Keratinocyte (primary cell): ENCODE results near the gene LRRC2. TPM values are rescaled to one million over a fixed set of nuclear protein-coding genes. Genes with fewer than 3 reads are reported as not detected.

Source experiments
- DNase-seq: peaks from one replicate; pipeline ENCODE4 v3.0.0-alpha.2; 2011; ENCODE audit warnings: low read depth, missing footprints, low spot score
- FAIRE-seq: peaks from 2 replicates; lab custom pipeline; 2011; peaks lifted over from hg19 to GRCh38; lab: Jason Lieb, UNC
- H2AFZ ChIP-seq: 2 replicates; pipeline ENCODE4 v1.6.0; 2012; ENCODE audit warnings: low read length, control low read depth, inconsistent platforms; ENCODE audit not compliant: control insufficient read depth
- H3K27ac ChIP-seq: 2 replicates; pipeline ENCODE4 v1.5.1; 2011; ENCODE audit warnings: low read length; ENCODE audit not compliant: control insufficient read depth, insufficient read depth
- H3K27me3 ChIP-seq: 3 replicates; pipeline ENCODE4 v1.6.0; 2011; ENCODE audit warnings: low read length; ENCODE audit not compliant: control insufficient read depth, insufficient read depth; ENCODE audit errors: extremely low read depth
- H3K36me3 ChIP-seq, 2 experiments: 2 replicates in 1 of 2; 3 replicates in 1 of 2; pipeline ENCODE4 v1.5.1; 2011; ENCODE audit warnings: low read length in 2 of 2, mild to moderate bottlenecking in 1 of 2; ENCODE audit not compliant: control insufficient read depth in 2 of 2, insufficient read depth in 2 of 2; ENCODE audit errors: extremely low read depth in 1 of 2
- H3K4me1 ChIP-seq: 3 replicates; pipeline ENCODE4 v1.5.1; 2011; ENCODE audit warnings: low read length; ENCODE audit not compliant: control insufficient read depth, insufficient read depth; ENCODE audit errors: extremely low read depth
- H3K4me2 ChIP-seq: 3 replicates; pipeline ENCODE4 v1.6.0; 2011; ENCODE audit warnings: low read depth, low read length; ENCODE audit not compliant: control insufficient read depth, insufficient read depth; ENCODE audit errors: extremely low read depth
- H3K4me3 ChIP-seq, 3 experiments: fragments of 200-600 bp in 1 of 3; sonication (generic) in 1 of 3; 2 replicates in 2 of 3; 3 replicates in 1 of 3; pipeline ENCODE4 v1.5.1; 2011 to 2016; ENCODE audit warnings: low read length in 3 of 3, mild to moderate bottlenecking in 3 of 3, control low read depth in 2 of 3, inconsistent platforms in 1 of 3, low read depth in 1 of 3, mixed read lengths in 1 of 3, mixed run types in 1 of 3, moderate library complexity in 1 of 3; ENCODE audit not compliant: control insufficient read depth in 2 of 3, insufficient read depth in 2 of 3; ENCODE audit errors: extremely low read depth in 1 of 3
- H3K79me2 ChIP-seq: 2 replicates; pipeline ENCODE4 v1.6.0; 2012; ENCODE audit warnings: low read length; ENCODE audit not compliant: control insufficient read depth, insufficient read depth
- H3K9ac ChIP-seq: 3 replicates; pipeline ENCODE4 v1.6.0; 2011; ENCODE audit warnings: low read length; ENCODE audit not compliant: control insufficient read depth, insufficient read depth; ENCODE audit errors: extremely low read depth
- H3K9me1 ChIP-seq: 3 replicates; pipeline ENCODE4 v1.6.0; 2011; ENCODE audit warnings: low read length; ENCODE audit not compliant: control insufficient read depth, insufficient read depth; ENCODE audit errors: extremely low read depth
- H3K9me3 ChIP-seq: 2 replicates; pipeline ENCODE4 v1.5.1; 2012; ENCODE audit warnings: low read depth, low read length; ENCODE audit not compliant: control insufficient read depth
- H4K20me1 ChIP-seq: 3 replicates; pipeline ENCODE4 v1.6.0; 2011; ENCODE audit warnings: low read length; ENCODE audit not compliant: control insufficient read depth, insufficient read depth; ENCODE audit errors: extremely low read depth
- EZH2 ChIP-seq: IDR thresholded peaks from one replicate; pipeline ENCODE4 v1.6.1; 2012; ENCODE audit warnings: inconsistent platforms, mild to moderate bottlenecking, low read length, moderate library complexity
- dilution Hi-C: fragments of 300-500 bp; cut with MboI; formaldehyde crosslinking; loops from one replicate; pipeline ENCODE4 v1.7.0; 2020; ENCODE audit warnings: low sequenced_read_pairs; ENCODE audit not compliant: extremely low pct_ligation_motif_present
- polyA plus RNA-seq, 5 experiments: library from polyadenylated mRNA; depleted of rRNA in 3 of 5; stranded (reverse) in 3 of 5; stranded (forward) in 1 of 5; unstranded in 1 of 5; fragments of >200 nt; gene quantifications; 1 replicate in 1 of 5; 2 replicates in 3 of 5; 3 replicates in 1 of 5; pipeline versions ENCODE4 v1.2.1 to v1.2.3, GENCODE V29; 2011 to 2012; ENCODE audit warnings: missing spikeins in 2 of 5, low read depth in 1 of 5, low replicate concordance in 1 of 5
- TF ChIP-seq, protein P1 (sequence below), 3 experiments: IDR thresholded peaks in 1 of 3; conservative IDR thresholded peaks in 1 of 3; optimal IDR thresholded peaks in 1 of 3; 2 replicates in 2 of 3; 3 replicates in 1 of 3; pipeline versions ENCODE3 to v1.5.1; 2011; ENCODE audit warnings: low read length in 3 of 3, mild to moderate bottlenecking in 3 of 3, moderate library complexity in 2 of 3, control low read depth in 1 of 3, inconsistent platforms in 1 of 3; ENCODE audit not compliant: insufficient read depth in 2 of 3; ENCODE audit errors: extremely low read depth in 1 of 3

The LRRC2 gene
- polyA plus RNA-seq, 1 donor (not counting 4 experiments of a cell fraction or from before 2014, with no cell fraction given) = 0.51 TPM

DNA sequence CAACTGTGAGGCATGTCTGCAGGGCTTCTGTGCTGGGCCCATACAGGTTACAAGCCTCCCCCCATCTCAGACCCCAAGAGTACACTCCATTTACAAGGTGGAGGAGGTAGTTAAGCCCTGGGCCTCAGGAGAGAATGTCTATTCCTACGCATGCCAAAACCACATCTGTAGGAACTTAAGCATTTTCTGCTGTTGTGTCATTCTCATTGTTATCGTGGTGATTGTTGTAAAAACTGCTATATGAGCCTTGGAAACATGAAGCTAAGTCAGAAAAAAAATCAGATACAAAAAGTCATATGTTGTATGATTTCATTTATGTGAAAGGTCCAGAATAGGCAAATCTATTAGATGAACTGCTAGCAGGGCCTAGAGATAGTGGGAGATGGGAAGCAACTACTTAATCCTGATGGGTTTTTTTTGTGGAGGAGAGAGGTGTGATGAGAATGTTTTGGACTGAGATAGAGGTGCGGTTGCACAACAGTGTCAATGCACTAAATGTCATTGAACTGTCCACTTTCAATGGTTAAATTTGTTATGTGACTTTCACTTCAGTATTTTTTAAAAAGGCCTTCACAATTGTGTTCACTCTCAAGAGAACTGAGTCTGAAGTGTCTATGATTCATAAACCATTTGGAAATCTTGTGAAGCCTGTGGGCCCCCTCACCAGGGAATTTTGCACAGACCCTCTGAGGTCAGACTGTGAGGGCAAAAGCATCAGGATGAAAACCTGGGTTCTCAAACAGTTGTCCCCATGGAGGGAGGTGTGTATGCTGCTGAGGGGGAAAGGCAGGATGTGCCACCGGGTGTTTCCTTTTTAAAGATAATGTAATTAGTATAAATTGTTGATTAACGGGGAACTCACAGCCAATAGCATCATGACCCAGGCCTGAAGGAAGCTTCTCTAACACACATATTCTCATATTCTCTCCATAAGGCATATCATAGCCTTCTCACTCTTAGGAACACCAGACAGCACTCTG, 65.2 kb downstream of the LRRC2 start:
- dilution Hi-C loops = no loop called here
- Histone ChIP-seq H4K20me1 (no peaks in the 10 kb centered on the region), H3K27ac (no peak overlapping the region), H3K36me3 (no peaks in the 10 kb centered on the region), H2AFZ (no peak overlapping the region), H3K4me1 (peaks cover 13% of the 10 kb centered on the region), H3K9me3 (no peaks in the 10 kb centered on the region), H3K79me2 (no peaks in the 10 kb centered on the region), H3K4me2 (no peak overlapping the region), H3K9ac (no peak overlapping the region), H3K4me3 (no peak overlapping the region), H3K27me3 (no peaks in the 10 kb centered on the region), H3K9me1 (no peaks in the 10 kb centered on the region)
- TF ChIP-seq, protein P1, sequence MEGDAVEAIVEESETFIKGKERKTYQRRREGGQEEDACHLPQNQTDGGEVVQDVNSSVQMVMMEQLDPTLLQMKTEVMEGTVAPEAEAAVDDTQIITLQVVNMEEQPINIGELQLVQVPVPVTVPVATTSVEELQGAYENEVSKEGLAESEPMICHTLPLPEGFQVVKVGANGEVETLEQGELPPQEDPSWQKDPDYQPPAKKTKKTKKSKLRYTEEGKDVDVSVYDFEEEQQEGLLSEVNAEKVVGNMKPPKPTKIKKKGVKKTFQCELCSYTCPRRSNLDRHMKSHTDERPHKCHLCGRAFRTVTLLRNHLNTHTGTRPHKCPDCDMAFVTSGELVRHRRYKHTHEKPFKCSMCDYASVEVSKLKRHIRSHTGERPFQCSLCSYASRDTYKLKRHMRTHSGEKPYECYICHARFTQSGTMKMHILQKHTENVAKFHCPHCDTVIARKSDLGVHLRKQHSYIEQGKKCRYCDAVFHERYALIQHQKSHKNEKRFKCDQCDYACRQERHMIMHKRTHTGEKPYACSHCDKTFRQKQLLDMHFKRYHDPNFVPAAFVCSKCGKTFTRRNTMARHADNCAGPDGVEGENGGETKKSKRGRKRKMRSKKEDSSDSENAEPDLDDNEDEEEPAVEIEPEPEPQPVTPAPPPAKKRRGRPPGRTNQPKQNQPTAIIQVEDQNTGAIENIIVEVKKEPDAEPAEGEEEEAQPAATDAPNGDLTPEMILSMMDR (optimal IDR thresholded peaks at IDR 0.05 in 1 of 3, IDR thresholded peaks at IDR 0.05 in 1 of 3, conservative IDR thresholded peaks at IDR 0.05 in 1 of 3; ENCODE audit: extremely low read depth in 1 of 3, insufficient read depth in 2 of 3, low read length in 3 of 3) = no peak
- no peak for TF ChIP-seq EZH2
- peak; percentile 81 for FAIRE-seq
- DNase-seq = no peak

DNA sequence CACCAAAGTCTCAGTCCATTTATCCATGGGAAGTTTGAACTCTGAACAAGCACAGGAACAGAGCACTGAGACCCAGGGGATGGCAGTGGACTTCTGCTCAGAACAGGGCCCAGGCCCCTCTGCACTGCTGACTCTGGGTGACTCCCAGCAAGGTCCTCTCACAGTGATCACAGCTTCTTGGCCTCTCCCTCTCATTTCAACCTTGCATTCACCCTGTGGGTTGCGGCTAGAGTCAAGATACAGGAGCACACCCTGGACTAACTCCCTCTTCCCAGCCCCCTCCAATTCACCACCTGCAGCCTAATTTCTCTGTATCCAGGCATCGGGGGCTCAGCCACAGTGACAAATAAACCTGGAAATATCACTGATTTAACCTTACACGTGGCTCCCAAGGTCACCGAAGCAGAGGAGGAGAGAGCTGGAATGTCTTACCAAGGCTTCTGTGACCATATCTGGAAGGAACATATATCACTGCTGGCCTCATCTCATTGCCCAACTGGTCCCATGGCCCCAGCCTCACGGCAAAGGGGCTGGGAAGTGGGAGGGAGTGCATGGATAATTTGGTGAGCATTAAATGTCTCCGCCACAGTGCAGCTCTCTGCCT, 67.1 kb downstream of the LRRC2 start:
- dilution Hi-C loops = loop anchor here (25.0 kb wide), 1 partner anchor 138 kb away; no protein-coding TSS in a partner anchor
- no peaks in the 10 kb centered on the region for H3K27me3 ChIP-seq
- no peaks in the 10 kb centered on the region for H3K9me3 ChIP-seq
- peaks cover 15% of the 10 kb centered on the region for H3K4me1 ChIP-seq
- no peak overlapping the region for H2AFZ ChIP-seq
- no peak overlapping the region for H3K27ac ChIP-seq
- DNase-seq = no peak
- no peak overlapping the region for H3K4me2 ChIP-seq
- no peaks in the 10 kb centered on the region for H3K9me1 ChIP-seq
- TF ChIP-seq EZH2 = no peak
- TF ChIP-seq, protein P1 (optimal IDR thresholded peaks at IDR 0.05 in 1 of 3, IDR thresholded peaks at IDR 0.05 in 1 of 3, conservative IDR thresholded peaks at IDR 0.05 in 1 of 3; ENCODE audit: extremely low read depth in 1 of 3, insufficient read depth in 2 of 3, low read length in 3 of 3) = no peak
- no peak for FAIRE-seq
- no peaks in the 10 kb centered on the region for H3K79me2 ChIP-seq
- H3K9ac ChIP-seq = no peak overlapping the region
- H4K20me1 ChIP-seq = no peaks in the 10 kb centered on the region
- no peak overlapping the region for H3K4me3 ChIP-seq
- H3K36me3 ChIP-seq = no peaks in the 10 kb centered on the region
